Neural cell (in vitro differentiated cells): Measurements from ENCODE around the gene TMEM50B. TPM values are rescaled to one million over a fixed set of nuclear protein-coding genes. Genes with fewer than 3 reads are reported as not detected.

ENCODE experiments used
- H2AFZ ChIP-seq: fragments of 200-600, 300-800 bp; sonication (generic), shearing (Covaris generic); 2 replicates; pipeline ENCODE4 v1.6.0; 2014; ENCODE audit warnings: low read depth, mild to moderate bottlenecking, antibody characterized with exemption, low read length, moderate library complexity
- H3F3A ChIP-seq: fragments of 200-600 bp; shearing (Covaris generic); 2 replicates; pipeline ENCODE4 v1.6.1; 2016; ENCODE audit warnings: mild to moderate bottlenecking, moderate library complexity, mixed read lengths, antibody characterized with exemption, low read length; ENCODE audit not compliant: insufficient read depth, poor library complexity, severe bottlenecking
- H3K27ac ChIP-seq: fragments of 200-600, 300-800 bp; sonication (generic), shearing (Covaris generic); 2 replicates; pipeline ENCODE4 v1.5.1; 2014; ENCODE audit warnings: mild to moderate bottlenecking, low read length, moderate library complexity
- H3K27me3 ChIP-seq: fragments of 300-800, 200-600 bp; sonication (generic), shearing (Covaris generic); 2 replicates; pipeline ENCODE4 v1.6.0; 2014; ENCODE audit warnings: mild to moderate bottlenecking, low read depth, low read length, moderate library complexity; ENCODE audit not compliant: insufficient read depth
- H3K36me3 ChIP-seq: fragments of 300-800, 200-600 bp; sonication (generic), shearing (Covaris generic); 2 replicates; pipeline ENCODE4 v1.5.1; 2014; ENCODE audit warnings: mild to moderate bottlenecking, antibody characterized with exemption, low read length, moderate library complexity; ENCODE audit not compliant: insufficient read depth
- H3K4me2 ChIP-seq: fragments of 300-800, 200-600 bp; sonication (generic), shearing (Covaris generic); 2 replicates; pipeline ENCODE4 v1.6.0; 2014; ENCODE audit warnings: mild to moderate bottlenecking, low read length
- H3K4me3 ChIP-seq: fragments of 300-800, 200-600 bp; sonication (generic), shearing (Covaris generic); 2 replicates; pipeline ENCODE4 v1.5.1; 2014; ENCODE audit warnings: mild to moderate bottlenecking, low read length, moderate library complexity
- H3K79me2 ChIP-seq: fragments of 200-600 bp; shearing (Covaris generic); replicated peaks from 2 replicates; pipeline ENCODE4 v1.6.0; 2014; ENCODE audit warnings: mild to moderate bottlenecking, low read length, moderate library complexity; ENCODE audit not compliant: insufficient read depth
- H3K9ac ChIP-seq: fragments of 300-800, 200-600 bp; sonication (generic), shearing (Covaris generic); 2 replicates; pipeline ENCODE4 v1.6.1; 2016; ENCODE audit warnings: mild to moderate bottlenecking, low read length, mixed read lengths
- H3K9me2 ChIP-seq: fragments of 200-600 bp; shearing (Covaris generic); 2 replicates; pipeline ENCODE4 v1.6.1; 2016; ENCODE audit warnings: mild to moderate bottlenecking, low read length, mixed read lengths; ENCODE audit not compliant: insufficient read depth
- H3K9me3 ChIP-seq: fragments of 200-600, 300-800 bp; sonication (generic), shearing (Covaris generic); 2 replicates; pipeline ENCODE4 v1.6.1; 2016; ENCODE audit warnings: mild to moderate bottlenecking, mixed run types, low read length, moderate library complexity, mixed read lengths
- H4K20me1 ChIP-seq: fragments of 200-600 bp; shearing (Covaris generic); 2 replicates; pipeline ENCODE4 v1.6.1; 2016; ENCODE audit warnings: mild to moderate bottlenecking, mixed run types; ENCODE audit not compliant: insufficient read depth
- EP300 ChIP-seq: fragments of 450-650 bp; conservative IDR thresholded peaks from 2 replicates; pipeline ENCODE4 v1.6.1; 2014; ENCODE audit warnings: antibody characterized with exemption, mild to moderate bottlenecking, moderate library complexity; ENCODE audit not compliant: poor library complexity, severe bottlenecking
- EZH2 ChIP-seq: fragments of 200-600, 300-800 bp; shearing (Covaris generic), sonication (generic); IDR thresholded peaks from 2 replicates; pipeline ENCODE4 v1.6.1; 2014; ENCODE audit warnings: antibody characterized with exemption, low read length, borderline replicate concordance, mild to moderate bottlenecking; ENCODE audit not compliant: insufficient read depth, poor library complexity, severe bottlenecking
- MXI1 ChIP-seq: fragments of 450-650 bp; conservative IDR thresholded peaks from 2 replicates; pipeline ENCODE4 v1.6.1; 2014; ENCODE audit warnings: antibody characterized with exemption, mild to moderate bottlenecking; ENCODE audit not compliant: poor library complexity, severe bottlenecking
- POLR2AphosphoS5 ChIP-seq: IDR thresholded peaks from 2 replicates; pipeline ENCODE4 v1.6.1; 2012
- RAD21 ChIP-seq: fragments of 450-650 bp; conservative IDR thresholded peaks from 2 replicates; pipeline ENCODE4 v1.6.1; 2014; ENCODE audit warnings: antibody characterized with exemption, mild to moderate bottlenecking, moderate library complexity
- REST ChIP-seq: IDR thresholded peaks from 2 replicates; pipeline ENCODE4 v1.6.1; 2012; ENCODE audit warnings: borderline replicate concordance
- SMC3 ChIP-seq: fragments of 450-650 bp; conservative IDR thresholded peaks from 2 replicates; pipeline ENCODE4 v1.6.1; 2014; ENCODE audit warnings: antibody characterized with exemption, mild to moderate bottlenecking, moderate library complexity; ENCODE audit not compliant: poor library complexity
- TAF1 ChIP-seq: IDR thresholded peaks from 2 replicates; pipeline ENCODE4 v1.6.1; 2012; ENCODE audit warnings: low read depth
- polyA plus RNA-seq: library from polyadenylated mRNA; depleted of rRNA; stranded (reverse); fragments of >200 nt; gene quantifications from 2 replicates; pipeline ENCODE4 v1.2.3, GENCODE V29; 2014
- TF ChIP-seq, protein P1 (sequence below): fragments of 450-650 bp; IDR thresholded peaks from 2 replicates; pipeline ENCODE4 v1.5.1; 2014; ENCODE audit warnings: antibody characterized with exemption, mild to moderate bottlenecking, moderate library complexity; ENCODE audit not compliant: poor library complexity, severe bottlenecking

TMEM50B gene
- polyA plus RNA-seq, 1 donor from 2014 or later, result 69.4 TPM

DNA sequence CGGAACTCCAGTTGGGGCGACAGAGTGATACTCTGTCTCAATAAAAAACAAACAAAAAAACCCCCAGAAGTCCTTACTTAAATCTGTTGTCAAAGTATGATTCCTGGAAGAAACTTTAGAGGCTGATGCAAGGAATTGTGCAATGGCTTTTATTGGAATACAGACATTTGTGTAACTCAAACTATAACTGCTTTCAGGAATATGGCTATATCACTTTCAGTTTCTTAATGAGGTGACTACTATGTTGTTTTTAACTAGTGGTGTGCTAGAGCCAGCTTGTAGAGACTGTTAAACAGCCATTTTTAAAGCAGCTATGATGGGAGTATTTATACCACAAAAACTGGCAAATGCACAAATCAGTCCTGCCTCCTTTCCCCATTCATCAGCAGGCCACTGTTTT is 34.5 kb upstream of the TMEM50B start:
- no peak overlapping the region for H2AFZ ChIP-seq
- H3K9ac ChIP-seq, result no peak overlapping the region
- no peaks in the 10 kb centered on the region for H3K36me3 ChIP-seq
- H3K9me2 ChIP-seq, result no peaks in the 10 kb centered on the region
- no peaks in the 10 kb centered on the region for H3K9me3 ChIP-seq
- no peak overlapping the region for H3K27ac ChIP-seq
- no peaks in the 10 kb centered on the region for H3K79me2 ChIP-seq
- no peaks in the 10 kb centered on the region for H3K27me3 ChIP-seq
- H4K20me1 ChIP-seq, result no peaks in the 10 kb centered on the region
- TF ChIP-seq EP300 (no peak), MXI1 (no peak)
- no peak overlapping the region for H3K4me3 ChIP-seq
- no peaks in the 10 kb centered on the region for H3F3A ChIP-seq
- no peak overlapping the region for H3K4me2 ChIP-seq

DNA sequence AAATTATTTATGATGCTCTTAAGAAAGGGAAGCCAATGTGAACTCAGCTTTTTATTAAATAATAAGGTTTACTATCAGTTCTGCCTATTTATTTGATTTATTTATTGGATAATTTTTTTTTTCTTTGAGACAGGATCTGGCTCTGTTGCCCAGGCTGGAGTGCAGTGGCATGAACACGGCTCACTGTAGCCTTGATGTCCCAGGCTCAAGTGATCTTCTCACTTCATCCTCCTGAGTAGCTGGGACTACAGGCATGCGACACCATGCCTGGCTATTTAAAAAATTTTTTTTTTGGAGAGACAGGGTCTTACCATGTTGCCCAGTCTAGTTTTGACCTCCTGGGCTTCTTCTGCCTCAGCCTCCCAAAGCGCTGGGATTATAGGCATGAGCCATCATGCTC is 32.7 kb upstream of the TMEM50B start:
- Histone ChIP-seq H3K36me3 (no peaks in the 10 kb centered on the region), H3K9ac (no peak overlapping the region), H3K9me3 (no peaks in the 10 kb centered on the region), H3K27me3 (no peaks in the 10 kb centered on the region), H3K9me2 (no peaks in the 10 kb centered on the region), H3K4me3 (no peak overlapping the region), H2AFZ (no peak overlapping the region), H3K79me2 (no peaks in the 10 kb centered on the region), H3K4me2 (no peak overlapping the region), H3F3A (no peaks in the 10 kb centered on the region), H4K20me1 (no peaks in the 10 kb centered on the region), H3K27ac (no peak overlapping the region)
- TF ChIP-seq RAD21 (no peak), SMC3 (no peak), MXI1 (no peak), REST (no peak), POLR2AphosphoS5 (no peak), TAF1 (no peak), EP300 (no peak), EZH2 (no peak)
- TF ChIP-seq, protein P1, sequence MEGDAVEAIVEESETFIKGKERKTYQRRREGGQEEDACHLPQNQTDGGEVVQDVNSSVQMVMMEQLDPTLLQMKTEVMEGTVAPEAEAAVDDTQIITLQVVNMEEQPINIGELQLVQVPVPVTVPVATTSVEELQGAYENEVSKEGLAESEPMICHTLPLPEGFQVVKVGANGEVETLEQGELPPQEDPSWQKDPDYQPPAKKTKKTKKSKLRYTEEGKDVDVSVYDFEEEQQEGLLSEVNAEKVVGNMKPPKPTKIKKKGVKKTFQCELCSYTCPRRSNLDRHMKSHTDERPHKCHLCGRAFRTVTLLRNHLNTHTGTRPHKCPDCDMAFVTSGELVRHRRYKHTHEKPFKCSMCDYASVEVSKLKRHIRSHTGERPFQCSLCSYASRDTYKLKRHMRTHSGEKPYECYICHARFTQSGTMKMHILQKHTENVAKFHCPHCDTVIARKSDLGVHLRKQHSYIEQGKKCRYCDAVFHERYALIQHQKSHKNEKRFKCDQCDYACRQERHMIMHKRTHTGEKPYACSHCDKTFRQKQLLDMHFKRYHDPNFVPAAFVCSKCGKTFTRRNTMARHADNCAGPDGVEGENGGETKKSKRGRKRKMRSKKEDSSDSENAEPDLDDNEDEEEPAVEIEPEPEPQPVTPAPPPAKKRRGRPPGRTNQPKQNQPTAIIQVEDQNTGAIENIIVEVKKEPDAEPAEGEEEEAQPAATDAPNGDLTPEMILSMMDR, result no peak

DNA sequence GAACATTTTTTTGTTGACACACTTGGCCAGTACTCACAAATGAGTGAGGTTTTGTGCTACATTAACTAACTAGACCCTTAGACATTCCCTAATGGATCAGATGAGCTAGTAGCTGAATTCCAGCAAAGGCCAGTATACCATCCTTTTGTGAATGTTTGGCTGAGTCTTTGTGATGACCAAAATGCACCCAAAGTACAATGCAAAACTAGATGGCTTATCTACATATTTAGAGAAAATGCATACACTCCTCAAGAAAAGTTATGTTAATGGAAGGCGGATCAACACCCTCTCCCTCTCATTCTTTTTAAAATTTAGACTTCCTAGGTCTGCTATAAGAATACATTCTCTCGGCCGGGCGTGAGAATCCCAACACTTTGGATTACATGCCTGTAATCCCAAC is 31.9 kb upstream of the TMEM50B start:
- Histone ChIP-seq H3K4me2 (no peak overlapping the region), H3F3A (no peaks in the 10 kb centered on the region), H3K9ac (no peak overlapping the region), H2AFZ (no peak overlapping the region), H3K27ac (no peak overlapping the region), H3K36me3 (no peaks in the 10 kb centered on the region), H4K20me1 (no peaks in the 10 kb centered on the region), H3K9me2 (no peaks in the 10 kb centered on the region), H3K27me3 (no peaks in the 10 kb centered on the region), H3K4me3 (no peak overlapping the region), H3K79me2 (no peaks in the 10 kb centered on the region), H3K9me3 (no peaks in the 10 kb centered on the region)
- no peak for TF ChIP-seq MXI1
- TF ChIP-seq EZH2, result no peak
- no peak for TF ChIP-seq SMC3
- TF ChIP-seq, protein P1, result no peak
- TF ChIP-seq EP300, result no peak
- no peak for TF ChIP-seq POLR2AphosphoS5
- TF ChIP-seq RAD21, result no peak
